ENCODE results near the gene CRYGC.

DNA sequence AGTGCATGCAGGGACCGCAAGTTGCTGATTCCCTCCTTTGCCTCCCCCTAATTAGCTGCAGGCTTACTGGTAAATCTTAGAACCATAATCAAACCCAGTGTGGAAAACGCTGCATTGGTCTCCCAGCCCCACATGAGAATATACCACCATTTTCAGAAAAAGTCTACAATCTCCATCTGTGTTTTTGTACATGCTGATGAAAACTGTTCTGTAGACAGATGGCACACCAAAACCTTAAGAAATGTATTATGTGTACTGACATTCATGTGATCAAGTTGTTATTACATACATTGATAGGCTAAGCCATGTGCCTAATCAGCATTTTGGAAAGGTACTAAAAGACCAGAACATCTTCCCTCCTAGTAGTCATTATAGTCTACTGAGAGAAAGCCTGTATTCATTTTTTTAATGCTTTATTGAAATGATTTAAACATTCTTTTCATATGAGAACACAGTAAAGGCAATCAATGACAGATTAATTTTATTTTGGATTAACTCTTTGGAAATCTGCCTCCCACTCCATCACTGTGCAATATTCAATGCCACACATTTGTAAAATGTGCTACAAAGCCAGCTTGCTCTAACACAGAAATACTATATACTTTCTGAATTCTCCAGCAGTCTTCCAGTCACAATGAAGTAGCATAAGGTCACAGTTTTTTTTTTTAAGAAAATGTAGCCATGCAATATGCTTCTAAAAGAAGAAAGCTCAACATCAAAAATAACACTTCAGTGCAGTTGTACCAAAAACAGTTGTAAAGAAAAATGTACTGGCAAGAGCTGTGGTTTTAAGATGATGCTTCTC, 35.5 kb upstream of the CRYGC start:
- no peak for TF ChIP-seq CTCF (IDR thresholded peaks at IDR 0.05 in 4 of 5, conservative IDR thresholded peaks at IDR 0.05 in 1 of 5)
- no peak for TF ChIP-seq POLR2A (IDR thresholded peaks at IDR 0.05)

Measured in gastrocnemius medialis (tissue), 4 donors.